GM13977 (cell line): ENCODE results near the gene C1QL4.
A peak's percentile ranks its signal among the peaks of the same experiment; 100 is the strongest.

Source experiments
- DNase-seq: peaks from one replicate; pipeline ENCODE4 v3.0.0; 2012; ENCODE audit warnings: low spot score
- in situ Hi-C: fragments of 300-500 bp; cut with MboI; formaldehyde crosslinking; loops from one replicate; pipeline ENCODE4 v1.12.0; 2022; ENCODE audit warnings: low sequenced_read_pairs, low pct_unique_long_range_greater_than_20kb, mixed read lengths, inconsistent platforms; ENCODE audit not compliant: unreplicated experiment
- TF ChIP-seq, protein P1 (sequence below): IDR thresholded peaks from 2 replicates; pipeline ENCODE4 v1.5.1; 2012; ENCODE audit warnings: mild to moderate bottlenecking, control low read depth; ENCODE audit not compliant: insufficient read depth; ENCODE audit errors: extremely low read depth, missing control alignments

The C1QL4 gene

DNA sequence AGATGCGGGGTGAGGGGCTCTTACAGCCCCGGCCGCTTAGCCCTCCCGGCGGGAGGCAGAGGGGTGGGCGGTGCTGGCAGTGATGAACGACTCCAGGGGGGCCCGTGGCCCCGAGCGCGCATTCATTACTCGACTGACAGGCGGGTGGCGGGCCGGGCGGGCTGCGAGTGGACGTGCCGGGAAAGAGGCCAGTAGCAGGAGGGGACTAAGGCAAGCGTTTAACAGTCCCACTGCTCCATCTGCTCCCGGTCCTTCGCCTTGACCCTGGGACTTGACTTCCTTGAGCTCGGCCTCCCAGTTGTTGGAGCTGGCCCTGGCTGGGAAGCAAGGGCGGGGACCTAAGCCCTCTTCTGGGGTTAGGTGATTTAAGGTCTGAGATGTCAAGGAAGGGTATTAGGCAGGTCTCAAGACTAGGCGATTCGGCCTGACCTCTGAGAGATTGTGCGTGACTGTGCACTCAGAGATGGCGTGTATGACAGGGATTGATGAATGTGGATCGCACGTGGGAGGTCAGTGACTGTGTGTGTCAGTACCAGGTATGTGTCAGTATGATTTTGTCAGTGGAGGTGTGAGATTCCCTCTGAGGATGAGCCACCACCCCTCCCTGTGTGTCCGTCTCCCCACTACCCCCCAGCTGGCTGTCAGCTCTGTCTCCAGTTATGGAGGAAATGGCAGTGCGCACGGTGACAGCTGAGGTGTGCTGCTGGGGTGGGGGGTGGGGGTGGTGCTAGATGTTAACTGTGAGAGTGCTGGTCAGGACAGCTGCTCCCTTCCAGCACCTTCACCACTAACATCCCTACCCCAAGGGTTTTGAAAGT, 6.1 kb upstream of the C1QL4 start:
- peak; percentile 58 for DNase-seq
- TF ChIP-seq, protein P1, sequence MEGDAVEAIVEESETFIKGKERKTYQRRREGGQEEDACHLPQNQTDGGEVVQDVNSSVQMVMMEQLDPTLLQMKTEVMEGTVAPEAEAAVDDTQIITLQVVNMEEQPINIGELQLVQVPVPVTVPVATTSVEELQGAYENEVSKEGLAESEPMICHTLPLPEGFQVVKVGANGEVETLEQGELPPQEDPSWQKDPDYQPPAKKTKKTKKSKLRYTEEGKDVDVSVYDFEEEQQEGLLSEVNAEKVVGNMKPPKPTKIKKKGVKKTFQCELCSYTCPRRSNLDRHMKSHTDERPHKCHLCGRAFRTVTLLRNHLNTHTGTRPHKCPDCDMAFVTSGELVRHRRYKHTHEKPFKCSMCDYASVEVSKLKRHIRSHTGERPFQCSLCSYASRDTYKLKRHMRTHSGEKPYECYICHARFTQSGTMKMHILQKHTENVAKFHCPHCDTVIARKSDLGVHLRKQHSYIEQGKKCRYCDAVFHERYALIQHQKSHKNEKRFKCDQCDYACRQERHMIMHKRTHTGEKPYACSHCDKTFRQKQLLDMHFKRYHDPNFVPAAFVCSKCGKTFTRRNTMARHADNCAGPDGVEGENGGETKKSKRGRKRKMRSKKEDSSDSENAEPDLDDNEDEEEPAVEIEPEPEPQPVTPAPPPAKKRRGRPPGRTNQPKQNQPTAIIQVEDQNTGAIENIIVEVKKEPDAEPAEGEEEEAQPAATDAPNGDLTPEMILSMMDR: no peak
- in situ Hi-C loops: no loop called here

GRCh38 chr12:49342066-49342913, 5.3 kb upstream of the C1QL4 start:
- in situ Hi-C loops: no loop called here
- DNase-seq: peak; percentile 93
- TF ChIP-seq, protein P1: peak; percentile 75

DNA sequence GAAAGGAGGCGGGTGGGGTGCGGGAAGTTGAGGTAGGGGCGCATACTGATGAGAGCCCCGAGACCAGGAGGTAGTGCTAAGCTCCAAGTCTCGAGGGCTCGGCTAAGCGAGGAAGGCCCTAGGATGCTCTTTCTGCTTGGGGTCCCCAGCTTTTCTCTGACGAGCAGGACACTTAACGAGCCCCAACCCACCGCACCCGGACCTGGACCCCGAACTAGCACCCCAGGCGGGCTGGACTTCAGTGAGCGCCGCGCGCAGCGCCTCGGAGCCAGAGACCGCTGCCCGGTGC, 4.7 kb upstream of the C1QL4 start:
- no peak for DNase-seq
- TF ChIP-seq, protein P1: no peak
- in situ Hi-C loops: no loop called here

GRCh38 chr12:49340971-49341776, 4.2 kb upstream of the C1QL4 start:
- TF ChIP-seq, protein P1: no peak
- in situ Hi-C loops: no loop called here

GRCh38 chr12:49340095-49340870, 3.3 kb upstream of the C1QL4 start:
- in situ Hi-C loops: no loop called here
- DNase-seq: no peak
- TF ChIP-seq, protein P1: no peak

More at GRCh38 chr12:49340971-49341776, 4.2 kb upstream of the C1QL4 start:
- DNase-seq: no peak
